BJ (cell line): Measurements from ENCODE around the gene DHRSX. TPM values are rescaled to one million over a fixed set of nuclear protein-coding genes. Genes with fewer than 3 reads are reported as not detected.

Source experiments
- CTCF ChIA-PET: fragments of 350-600 bp; formaldehyde crosslinking; extraction: SDS; loops from one replicate; lab custom pipeline; 2021; ENCODE audit warnings: antibody characterized with exemption, inconsistent platforms; lab: Yijun Ruan, JAX
- POLR2A ChIA-PET: fragments of 300-600 bp; sonication (Branson Sonifier 250); formaldehyde crosslinking; extraction: SDS; loops from one replicate; lab custom pipeline; 2021; ENCODE audit warnings: antibody characterized with exemption; lab: Charles Lee
- DNase-seq: peaks from one replicate; pipeline ENCODE4 v3.0.0-alpha.2; 2011; ENCODE audit warnings: low read depth
- H3K27me3 ChIP-seq: 2 replicates; pipeline ENCODE4 v1.6.0; 2011; ENCODE audit warnings: low read length; ENCODE audit not compliant: control insufficient read depth, insufficient read depth
- H3K36me3 ChIP-seq: 2 replicates; pipeline ENCODE4 v1.5.1; 2011; ENCODE audit warnings: low read length; ENCODE audit not compliant: control insufficient read depth, insufficient read depth
- H3K4me3 ChIP-seq: 2 replicates; pipeline ENCODE4 v1.5.1; 2011; ENCODE audit warnings: low read depth, mild to moderate bottlenecking, control low read depth, low read length
- CTCF ChIP-seq: IDR thresholded peaks from 2 replicates; pipeline ENCODE4 v1.5.1; 2011; ENCODE audit warnings: low read depth, mild to moderate bottlenecking, control low read depth, inconsistent platforms, low read length, moderate library complexity; ENCODE audit not compliant: insufficient read depth
- polyA plus RNA-seq: library from polyadenylated mRNA; depleted of rRNA; stranded (reverse); fragments of >200 nt; gene quantifications from 2 replicates; pipeline ENCODE4 v1.2.3, GENCODE V29; 2011

DHRSX gene
- polyA plus RNA-seq, 1 experiment = 66.2 TPM

GRCh38 chrX:2451501-2452316 is 49.1 kb downstream of the DHRSX start:
- Histone ChIP-seq H3K4me3 (no peak overlapping the region), H3K27me3 (no peaks in the 10 kb centered on the region), H3K36me3 (no peaks in the 10 kb centered on the region)
- DNase-seq = no peak
- TF ChIP-seq CTCF = no peak
- POLR2A ChIA-PET = no interaction called here
- CTCF ChIA-PET = no interaction called here

GRCh38 chrX:2450681-2451080 is 50.1 kb downstream of the DHRSX start:
- Histone ChIP-seq H3K36me3 (no peaks in the 10 kb centered on the region), H3K27me3 (no peaks in the 10 kb centered on the region), H3K4me3 (no peak overlapping the region)
- ChIA-PET POLR2A (no interaction called here), CTCF (no interaction called here)
- DNase-seq = no peak
- TF ChIP-seq CTCF = no peak

- no peak for TF ChIP-seq CTCF
- Histone ChIP-seq H3K4me3 (no peak overlapping the region), H3K36me3 (no peaks in the 10 kb centered on the region; the same call in 1 of the 2 replicates), H3K27me3 (no peaks in the 10 kb centered on the region)
- ChIA-PET POLR2A (no interaction called here), CTCF (no interaction called here)
- DNase-seq = no peak
Measured at GRCh38 chrX:2449135-2449886, 51.5 kb downstream of the DHRSX start.

- TF ChIP-seq CTCF = no peak
- POLR2A ChIA-PET = no interaction called here
- no peak for DNase-seq
- Histone ChIP-seq H3K36me3 (no peaks in the 10 kb centered on the region; the same call in 1 of the 2 replicates), H3K4me3 (no peak overlapping the region), H3K27me3 (no peaks in the 10 kb centered on the region)
- CTCF ChIA-PET = no interaction called here
Measured at GRCh38 chrX:2447484-2447883, 53.3 kb downstream of the DHRSX start.

- POLR2A ChIA-PET = no interaction called here
- no peak for TF ChIP-seq CTCF
Measured at GRCh38 chrX:2446815-2447214, 54.0 kb downstream of the DHRSX start.

More at GRCh38 chrX:2446815-2447214, 54.0 kb downstream of the DHRSX start:
- CTCF ChIA-PET = no interaction called here
- Histone ChIP-seq H3K27me3 (no peaks in the 10 kb centered on the region), H3K36me3 (no peaks in the 10 kb centered on the region; the same call in 1 of the 2 replicates), H3K4me3 (no peak overlapping the region)
- no peak for DNase-seq
